ENCODE results near the gene L1CAM.

Gene L1CAM

DNA sequence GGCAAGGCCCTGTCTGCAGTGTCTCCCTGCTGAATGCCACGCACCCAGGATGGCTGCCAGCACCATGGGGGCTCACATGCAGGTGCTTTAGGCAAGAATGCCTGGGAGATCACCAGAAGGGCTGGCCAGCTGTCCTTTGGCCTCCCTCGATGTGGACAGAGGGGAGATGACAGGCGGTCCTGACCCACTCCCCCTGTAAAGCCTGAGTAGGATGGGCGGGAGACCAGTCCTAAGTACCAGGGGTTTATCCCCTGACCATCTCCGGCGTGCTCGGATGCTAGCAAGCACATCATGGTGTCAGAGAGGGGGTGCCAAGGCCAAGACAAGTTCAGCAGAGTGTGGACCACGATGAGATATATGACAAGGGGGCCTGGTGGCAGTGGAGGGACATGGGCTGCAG is 60.9 kb downstream of the L1CAM start:
- H3K9ac ChIP-seq (ENCODE audit: low read depth, low read length), result no peak overlapping the region
- no peak for DNase-seq
- H3K4me1 ChIP-seq (ENCODE audit: insufficient read depth, low read length), result peaks cover 17% of the 10 kb centered on the region
- H3K79me2 ChIP-seq (ENCODE audit: insufficient read depth, low read length), result no peaks in the 10 kb centered on the region
- H3K4me3 ChIP-seq (ENCODE audit: low read depth in 1 of 2, low read length in 2 of 2), result no peak overlapping the region
- no peaks in the 10 kb centered on the region for H3K9me3 ChIP-seq (ENCODE audit: insufficient read depth, low read length, severe bottlenecking)
- H4K20me1 ChIP-seq (ENCODE audit: insufficient read depth, low read length), result no peaks in the 10 kb centered on the region
- no peak overlapping the region for H3K4me2 ChIP-seq (ENCODE audit: insufficient read depth, low read length)
- H3K36me3 ChIP-seq (ENCODE audit: insufficient read depth, low read length), result no peaks in the 10 kb centered on the region
- H3K27me3 ChIP-seq (ENCODE audit: insufficient read depth, low read length, poor library complexity), result no peaks in the 10 kb centered on the region
- no peak overlapping the region for H3K27ac ChIP-seq (ENCODE audit: low read length)
- ATAC-seq (ENCODE audit: insufficient read depth, low read depth), result no peak
- H2AFZ ChIP-seq (ENCODE audit: low read depth, low read length), result no peak overlapping the region
- TF ChIP-seq EZH2 (IDR thresholded peaks at IDR 0.05; ENCODE audit: borderline replicate concordance, low read depth, low read length, severe bottlenecking), result no peak
- TF ChIP-seq, protein P1, sequence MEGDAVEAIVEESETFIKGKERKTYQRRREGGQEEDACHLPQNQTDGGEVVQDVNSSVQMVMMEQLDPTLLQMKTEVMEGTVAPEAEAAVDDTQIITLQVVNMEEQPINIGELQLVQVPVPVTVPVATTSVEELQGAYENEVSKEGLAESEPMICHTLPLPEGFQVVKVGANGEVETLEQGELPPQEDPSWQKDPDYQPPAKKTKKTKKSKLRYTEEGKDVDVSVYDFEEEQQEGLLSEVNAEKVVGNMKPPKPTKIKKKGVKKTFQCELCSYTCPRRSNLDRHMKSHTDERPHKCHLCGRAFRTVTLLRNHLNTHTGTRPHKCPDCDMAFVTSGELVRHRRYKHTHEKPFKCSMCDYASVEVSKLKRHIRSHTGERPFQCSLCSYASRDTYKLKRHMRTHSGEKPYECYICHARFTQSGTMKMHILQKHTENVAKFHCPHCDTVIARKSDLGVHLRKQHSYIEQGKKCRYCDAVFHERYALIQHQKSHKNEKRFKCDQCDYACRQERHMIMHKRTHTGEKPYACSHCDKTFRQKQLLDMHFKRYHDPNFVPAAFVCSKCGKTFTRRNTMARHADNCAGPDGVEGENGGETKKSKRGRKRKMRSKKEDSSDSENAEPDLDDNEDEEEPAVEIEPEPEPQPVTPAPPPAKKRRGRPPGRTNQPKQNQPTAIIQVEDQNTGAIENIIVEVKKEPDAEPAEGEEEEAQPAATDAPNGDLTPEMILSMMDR (IDR thresholded peaks at IDR 0.05; ENCODE audit: borderline replicate concordance, extremely low read depth, low read length, poor library complexity, severe bottlenecking), result no peak

DNA sequence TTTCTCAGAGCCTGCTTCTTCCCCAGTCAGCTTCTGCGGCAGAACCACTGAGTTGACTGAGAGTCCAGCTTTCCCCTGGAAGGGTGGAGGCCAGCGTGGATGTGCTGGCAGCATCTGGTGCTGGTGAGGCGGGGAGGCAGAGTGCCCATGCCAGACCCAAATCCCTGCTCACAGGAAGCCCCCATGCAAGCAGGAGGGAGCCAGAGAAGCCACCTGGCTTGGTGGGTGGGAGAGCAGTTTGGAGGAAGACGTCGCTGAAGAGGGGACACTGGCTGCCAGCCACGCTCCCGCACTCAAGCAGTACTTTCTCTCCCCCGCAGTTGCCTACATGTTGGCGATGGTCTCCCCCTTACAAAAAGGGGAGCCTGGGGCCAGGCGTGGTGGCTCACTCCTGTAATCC is 61.6 kb downstream of the L1CAM start:
- Histone ChIP-seq H3K4me2 (ENCODE audit: insufficient read depth, low read length) (no peak overlapping the region), H3K9me3 (ENCODE audit: insufficient read depth, low read length, severe bottlenecking) (no peaks in the 10 kb centered on the region), H3K79me2 (ENCODE audit: insufficient read depth, low read length) (no peaks in the 10 kb centered on the region), H3K27me3 (ENCODE audit: insufficient read depth, low read length, poor library complexity) (peaks cover 3% of the 10 kb centered on the region), H3K27ac (ENCODE audit: low read length) (no peak overlapping the region), H3K4me3 (ENCODE audit: low read depth in 1 of 2, low read length in 2 of 2) (no peak overlapping the region), H3K9ac (ENCODE audit: low read depth, low read length) (no peak overlapping the region), H2AFZ (ENCODE audit: low read depth, low read length) (no peak overlapping the region), H3K36me3 (ENCODE audit: insufficient read depth, low read length) (no peaks in the 10 kb centered on the region), H4K20me1 (ENCODE audit: insufficient read depth, low read length) (no peaks in the 10 kb centered on the region), H3K4me1 (ENCODE audit: insufficient read depth, low read length) (peaks cover 18% of the 10 kb centered on the region)
- ATAC-seq (ENCODE audit: insufficient read depth, low read depth) (no peak), DNase-seq (no peak)
- TF ChIP-seq, protein P1 (IDR thresholded peaks at IDR 0.05; ENCODE audit: borderline replicate concordance, extremely low read depth, low read length, poor library complexity, severe bottlenecking), result no peak
- no peak for TF ChIP-seq EZH2 (IDR thresholded peaks at IDR 0.05; ENCODE audit: borderline replicate concordance, low read depth, low read length, severe bottlenecking)

DNA sequence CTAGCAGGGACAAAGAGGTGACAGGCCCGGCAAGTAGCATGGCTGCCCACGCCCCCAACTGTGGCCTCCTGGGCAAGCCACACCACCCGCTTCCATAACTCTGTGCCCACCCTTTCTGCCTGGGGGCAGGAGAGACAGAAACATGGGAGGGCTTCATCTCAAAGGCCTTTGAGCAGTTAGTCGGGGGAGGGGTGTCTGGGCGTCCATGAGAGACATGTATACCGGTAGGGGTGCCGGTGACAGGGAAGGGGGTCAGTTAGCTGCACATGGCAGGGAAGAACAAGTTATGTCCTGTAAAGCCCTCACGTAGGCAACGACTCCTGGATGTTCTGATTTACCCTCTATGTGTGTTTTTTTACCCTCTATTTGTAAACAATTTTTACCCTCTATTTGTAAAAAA is 64.9 kb downstream of the L1CAM start:
- Histone ChIP-seq H3K9me3 (ENCODE audit: insufficient read depth, low read length, severe bottlenecking) (no peaks in the 10 kb centered on the region), H4K20me1 (ENCODE audit: insufficient read depth, low read length) (no peaks in the 10 kb centered on the region), H2AFZ (ENCODE audit: low read depth, low read length) (no peak overlapping the region), H3K79me2 (ENCODE audit: insufficient read depth, low read length) (no peaks in the 10 kb centered on the region), H3K4me1 (ENCODE audit: insufficient read depth, low read length) (peaks cover 27% of the 10 kb centered on the region), H3K27me3 (ENCODE audit: insufficient read depth, low read length, poor library complexity) (peaks cover 11% of the 10 kb centered on the region), H3K27ac (ENCODE audit: low read length) (no peak overlapping the region), H3K9ac (ENCODE audit: low read depth, low read length) (no peak overlapping the region), H3K36me3 (ENCODE audit: insufficient read depth, low read length) (no peaks in the 10 kb centered on the region), H3K4me3 (ENCODE audit: low read depth in 1 of 2, low read length in 2 of 2) (no peak overlapping the region), H3K4me2 (ENCODE audit: insufficient read depth, low read length) (no peak overlapping the region)
- ATAC-seq (ENCODE audit: insufficient read depth, low read depth) (no peak), DNase-seq (no peak)
- no peak for TF ChIP-seq EZH2 (IDR thresholded peaks at IDR 0.05; ENCODE audit: borderline replicate concordance, low read depth, low read length, severe bottlenecking)
- TF ChIP-seq, protein P1 (IDR thresholded peaks at IDR 0.05; ENCODE audit: borderline replicate concordance, extremely low read depth, low read length, poor library complexity, severe bottlenecking), result no peak

DNA sequence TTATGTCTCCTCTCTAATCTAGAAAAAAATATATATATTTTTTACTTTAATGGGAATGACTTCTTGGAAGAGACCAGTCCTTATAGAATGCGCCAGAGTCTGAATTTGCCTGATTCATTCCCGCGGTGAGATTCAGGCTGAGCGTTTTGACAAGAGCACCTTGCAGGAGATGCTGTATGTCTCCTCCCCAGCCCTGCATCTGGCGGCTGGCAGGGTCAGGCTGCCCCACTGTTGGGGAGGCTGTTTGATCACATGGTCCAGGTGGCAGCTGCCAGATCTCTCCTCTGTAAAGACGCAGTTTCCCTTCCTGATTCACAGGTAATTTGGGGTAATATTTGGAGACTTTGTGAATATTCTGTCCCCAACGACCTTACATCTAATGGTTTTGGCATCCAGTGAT is 65.4 kb downstream of the L1CAM start:
- H3K79me2 ChIP-seq (ENCODE audit: insufficient read depth, low read length), result no peaks in the 10 kb centered on the region
- H4K20me1 ChIP-seq (ENCODE audit: insufficient read depth, low read length), result no peaks in the 10 kb centered on the region
- no peaks in the 10 kb centered on the region for H3K36me3 ChIP-seq (ENCODE audit: insufficient read depth, low read length)
- ATAC-seq (ENCODE audit: insufficient read depth, low read depth) (no peak), DNase-seq (peak; percentile 16)
- H3K4me1 ChIP-seq (ENCODE audit: insufficient read depth, low read length), result peaks cover 27% of the 10 kb centered on the region
- H3K9me3 ChIP-seq (ENCODE audit: insufficient read depth, low read length, severe bottlenecking), result no peaks in the 10 kb centered on the region
- H3K4me2 ChIP-seq (ENCODE audit: insufficient read depth, low read length), result no peak overlapping the region
- TF ChIP-seq, protein P1 (IDR thresholded peaks at IDR 0.05; ENCODE audit: borderline replicate concordance, extremely low read depth, low read length, poor library complexity, severe bottlenecking), result no peak
- no peak for TF ChIP-seq EZH2 (IDR thresholded peaks at IDR 0.05; ENCODE audit: borderline replicate concordance, low read depth, low read length, severe bottlenecking)
- H3K27me3 ChIP-seq (ENCODE audit: insufficient read depth, low read length, poor library complexity), result peaks cover 11% of the 10 kb centered on the region
- no peak overlapping the region for H3K9ac ChIP-seq (ENCODE audit: low read depth, low read length)
- H2AFZ ChIP-seq (ENCODE audit: low read depth, low read length), result no peak overlapping the region
- H3K4me3 ChIP-seq (ENCODE audit: low read depth in 1 of 2, low read length in 2 of 2), result no peak overlapping the region
- no peak overlapping the region for H3K27ac ChIP-seq (ENCODE audit: low read length)
